Adipocyte (in vitro differentiated cells): ENCODE data around the gene PCDHGA6.
"Not testable (repeated sequence)": the region's sequence is repeated elsewhere in the genome, so short reads cannot be mapped to it uniquely, and the experiment has no call there.

Experiments
- DNase-seq: peaks from one replicate; pipeline ENCODE4 v3.0.0-alpha.2; 2015; ENCODE audit warnings: low read depth
- H3K27me3 ChIP-seq: replicated peaks from 2 replicates; pipeline ENCODE4 v1.7.0; 2013; ENCODE audit warnings: mild to moderate bottlenecking, low read length, moderate library complexity; ENCODE audit not compliant: control insufficient read depth, insufficient read depth
- H3K36me3 ChIP-seq: 2 replicates; pipeline ENCODE4 v1.7.0; 2013; ENCODE audit warnings: low read length, mild to moderate bottlenecking, moderate library complexity; ENCODE audit not compliant: control insufficient read depth, insufficient read depth, severe bottlenecking
- H3K4me1 ChIP-seq: 2 replicates; pipeline ENCODE4 v1.7.0; 2013; ENCODE audit warnings: mild to moderate bottlenecking, low read length, moderate library complexity; ENCODE audit not compliant: control insufficient read depth, insufficient read depth
- H3K4me3 ChIP-seq: 2 replicates; pipeline ENCODE4 v1.7.0; 2013; ENCODE audit warnings: mild to moderate bottlenecking, low read length, moderate library complexity
- H3K9ac ChIP-seq: 2 replicates; pipeline ENCODE4 v1.7.0; 2013; ENCODE audit warnings: mild to moderate bottlenecking, low read length, moderate library complexity
- H3K9me3 ChIP-seq: 2 replicates; pipeline ENCODE4 v1.7.0; 2013; ENCODE audit warnings: mild to moderate bottlenecking, low read length, moderate library complexity; ENCODE audit not compliant: control insufficient read depth

Gene PCDHGA6

GRCh38 chr5:141373673-141374317 is at the start of gene PCDHGA6:
Gene PCDHGA6, plus strand, starts transcription at chr5:141373891. Its CDS starts 193 bp downstream, at chr5:141374084.
- H3K4me1 ChIP-seq: peaks cover 4% of the 10 kb centered on the region
- no peaks in the 10 kb centered on the region for H3K36me3 ChIP-seq
- H3K9me3 ChIP-seq: peaks cover 57% of the 10 kb centered on the region
- H3K27me3 ChIP-seq: peaks cover 11% of the 10 kb centered on the region
- DNase-seq: peak; percentile 62
- peak within 1 kb of the TSS; percentile 76 for H3K4me3 ChIP-seq
- H3K9ac ChIP-seq: peak within 1 kb of the TSS; percentile 30

- H3K36me3 ChIP-seq: no peaks in the 10 kb centered on the region
- peak overlapping the region; percentile 78 for H3K4me3 ChIP-seq
- H3K9ac ChIP-seq: peak overlapping the region; percentile 73
- no peaks in the 10 kb centered on the region for H3K27me3 ChIP-seq
- peaks cover 6% of the 10 kb centered on the region for H3K9me3 ChIP-seq
- H3K4me1 ChIP-seq: no peaks in the 10 kb centered on the region
- peak; percentile 81 for DNase-seq
Measured at GRCh38 chr5:141326088-141326854, 47.4 kb upstream of the PCDHGA6 start.

- H3K27me3 ChIP-seq: no peaks in the 10 kb centered on the region
- no peak overlapping the region for H3K9ac ChIP-seq
- no peaks in the 10 kb centered on the region for H3K36me3 ChIP-seq
- no peak overlapping the region for H3K4me3 ChIP-seq
- DNase-seq: no peak
- H3K9me3 ChIP-seq: peaks cover 17% of the 10 kb centered on the region
- no peaks in the 10 kb centered on the region for H3K4me1 ChIP-seq
Measured at GRCh38 chr5:141328231-141328630, 45.5 kb upstream of the PCDHGA6 start.

GRCh38 chr5:141330299-141331080 is 43.2 kb upstream of the PCDHGA6 start, which contains the start of gene PCDHGA1:
Gene PCDHGA1, plus strand, starts transcription at chr5:141330514.
- Histone ChIP-seq H3K36me3 (no peaks in the 10 kb centered on the region), H3K4me3 (peak within 1 kb of the TSS; percentile 64), H3K4me1 (no peaks in the 10 kb centered on the region), H3K27me3 (no peaks in the 10 kb centered on the region), H3K9ac (peak within 1 kb of the TSS; percentile 43), H3K9me3 (peaks cover 21% of the 10 kb centered on the region)
- peak; percentile 71 for DNase-seq

- H3K36me3 ChIP-seq, DNase-seq, H3K27me3 ChIP-seq, H3K4me1 ChIP-seq, H3K9ac ChIP-seq, H3K4me3 ChIP-seq: not testable (repeated sequence)
- peaks cover 26% of the 10 kb centered on the region for H3K9me3 ChIP-seq
Measured at GRCh38 chr5:141332571-141332970, 41.1 kb upstream of the PCDHGA6 start.

GRCh38 chr5:141338538-141339306 is 35.0 kb upstream of the PCDHGA6 start, which contains the start of gene PCDHGA2:
Gene PCDHGA2, plus strand, starts transcription at chr5:141338760.
- Histone ChIP-seq H3K9me3 (peaks cover 41% of the 10 kb centered on the region), H3K27me3 (peaks cover 15% of the 10 kb centered on the region), H3K36me3 (no peaks in the 10 kb centered on the region), H3K4me3 (peak within 1 kb of the TSS; percentile 79), H3K9ac (peak within 1 kb of the TSS; percentile 58), H3K4me1 (no peaks in the 10 kb centered on the region)
- peak; percentile 29 for DNase-seq

GRCh38 chr5:141340781-141341354 is 32.8 kb upstream of the PCDHGA6 start:
- H3K9ac ChIP-seq, H3K36me3 ChIP-seq, H3K4me3 ChIP-seq, H3K4me1 ChIP-seq, DNase-seq: not testable (repeated sequence)
- peaks cover 60% of the 10 kb centered on the region for H3K9me3 ChIP-seq
- peaks cover 15% of the 10 kb centered on the region for H3K27me3 ChIP-seq

GRCh38 chr5:141342773-141343172 is 30.9 kb upstream of the PCDHGA6 start:
- no peaks in the 10 kb centered on the region for H3K4me1 ChIP-seq
- no peak overlapping the region for H3K4me3 ChIP-seq
- H3K27me3 ChIP-seq: peaks cover 15% of the 10 kb centered on the region
- H3K9ac ChIP-seq: no peak overlapping the region
- no peaks in the 10 kb centered on the region for H3K36me3 ChIP-seq
- peaks cover 53% of the 10 kb centered on the region for H3K9me3 ChIP-seq
- DNase-seq: no peak

- no peaks in the 10 kb centered on the region for H3K4me1 ChIP-seq
- H3K4me3 ChIP-seq: peak within 1 kb of the TSS; percentile 79
- peak; percentile 24 for DNase-seq
- H3K27me3 ChIP-seq: peaks cover 15% of the 10 kb centered on the region
- H3K9me3 ChIP-seq: peaks cover 48% of the 10 kb centered on the region
- no peaks in the 10 kb centered on the region for H3K36me3 ChIP-seq
- peak within 1 kb of the TSS; percentile 68 for H3K9ac ChIP-seq
Measured at GRCh38 chr5:141343242-141343952, 30.3 kb upstream of the PCDHGA6 start, which contains the start of gene PCDHGA3. Gene PCDHGA3, plus strand, starts transcription at chr5:141343829. Its CDS starts 205 bp downstream, at chr5:141344034.

- peaks cover 42% of the 10 kb centered on the region for H3K9me3 ChIP-seq
- H3K9ac ChIP-seq: peak overlapping the region; percentile 68
- peak overlapping the region; percentile 79 for H3K4me3 ChIP-seq
- no peaks in the 10 kb centered on the region for H3K4me1 ChIP-seq
- no peak for DNase-seq
- H3K27me3 ChIP-seq: peaks cover 15% of the 10 kb centered on the region
- no peaks in the 10 kb centered on the region for H3K36me3 ChIP-seq
Measured at GRCh38 chr5:141343953-141344463, 29.7 kb upstream of the PCDHGA6 start.
